Pancreas (tissue), 10 donors: ENCODE results near the gene MAGI1. TPM values are rescaled to one million over a fixed set of nuclear protein-coding genes. Genes with fewer than 3 reads are reported as not detected.

Experiments
- ATAC-seq, 4 donors: fragments of 200-7000 bp; cut with Tn5 transposase; one replicate each; pipeline versions ENCODE4 v1.8.0 to v1.9.1; 2020; ENCODE audit warnings: mild to moderate bottlenecking in 4 of 4, moderate library complexity in 4 of 4
- DNase-seq, 6 donors: peaks; one replicate each; pipeline ENCODE4 v3.0.0-alpha.2; 2020
- FAIRE-seq: peaks from 2 replicates; lab custom pipeline; 2012; peaks lifted over from hg19 to GRCh38; lab: Jason Lieb, UNC
- H3K27ac ChIP-seq, 4 donors: fragments of 200-600 bp; sonication (generic); 1 replicate in 3 of 4; 2 replicates in 1 of 4; pipeline versions ENCODE4 v1.5.0 to v1.8.0; 2020
- H3K27me3 ChIP-seq, 4 donors: fragments of 200-600 bp; one replicate each; pipeline ENCODE4 v1.8.0; 2021
- H3K36me3 ChIP-seq, 3 donors: fragments of 200-600 bp; sonication (generic) in 1 of 3; one replicate each; pipeline versions ENCODE4 v1.5.0 to v1.8.0; 2020 to 2021
- H3K4me1 ChIP-seq, 3 donors: fragments of 200-600 bp; one replicate each; pipeline ENCODE4 v1.8.0; 2021
- H3K4me3 ChIP-seq, 4 donors: fragments of 200-600 bp; sonication (generic) in 2 of 4; one replicate each; pipeline versions ENCODE4 v1.5.0 to v1.8.0; 2020 to 2021
- H3K9me3 ChIP-seq, 4 donors: fragments of 200-600 bp; one replicate each; pipeline ENCODE4 v1.8.0; 2021
- WGBS, 2 donors: extraction: QIAGEN DNeasy Blood & Tissue Kit; methylation state at CpG; one replicate each; pipeline ENCODE4 v1.1.7; 2013; 5-methylcytosine and 5-hydroxymethylcytosine counted together
- intact Hi-C, 3 donors: fragments of 100-400 bp; cut with DNase I; formaldehyde crosslinking; loops; one replicate each; pipeline versions ENCODE4 v1.11.1 to v1.14.2; 2022
- polyA plus RNA-seq, 2 donors: library from polyadenylated mRNA; stranded (reverse); fragments of 200-250 nt; gene quantifications; one replicate each; pipeline ENCODE4 v1.2.3, GENCODE V29; 2013
- total RNA-seq, 6 donors: library from RNA; stranded (reverse); fragmentation: NEBNext Ultra II Directional in 4 of 6; extraction: Animal tissue kit (Norgen Biotek cat#: 25700) in 4 of 6; gene quantifications; one replicate each; pipeline versions ENCODE4 v1.2.1 to v1.2.4, GENCODE V29; 2021 to 2023
- TF ChIP-seq, protein P1 (sequence below), 4 donors: fragments of 200-600 bp; sonication (generic) in 3 of 4; IDR thresholded peaks; one replicate each; pipeline versions ENCODE4 v1.5.0 to v1.8.0; 2021; ENCODE audit warnings: antibody characterized with exemption in 4 of 4
- donor health status: healthy with polysubstance abuse.
- donor health status: DM: no; HTN: no; CAD: no; lungs with moderate emphysema.
- donor health status: DM: no; HTN: no; CAD: no.
- donor health status: control.
- donor health status: control.
- donor health status: Bipolar disorder and iron deficiency.
- donor health status: DM: yes; HTN: yes; CAD: no.
- donor health status: DM: no; HTN: no; CAD: no.
- donor health status: DM: no; HTN: no; CAD: no.
- donor health status: DM: yes; HTN: yes; CAD: no.

The MAGI1 gene
- total and polyA plus RNA-seq, 8 donors, result 19.7 to 45.1 (median 28.0) TPM

DNA sequence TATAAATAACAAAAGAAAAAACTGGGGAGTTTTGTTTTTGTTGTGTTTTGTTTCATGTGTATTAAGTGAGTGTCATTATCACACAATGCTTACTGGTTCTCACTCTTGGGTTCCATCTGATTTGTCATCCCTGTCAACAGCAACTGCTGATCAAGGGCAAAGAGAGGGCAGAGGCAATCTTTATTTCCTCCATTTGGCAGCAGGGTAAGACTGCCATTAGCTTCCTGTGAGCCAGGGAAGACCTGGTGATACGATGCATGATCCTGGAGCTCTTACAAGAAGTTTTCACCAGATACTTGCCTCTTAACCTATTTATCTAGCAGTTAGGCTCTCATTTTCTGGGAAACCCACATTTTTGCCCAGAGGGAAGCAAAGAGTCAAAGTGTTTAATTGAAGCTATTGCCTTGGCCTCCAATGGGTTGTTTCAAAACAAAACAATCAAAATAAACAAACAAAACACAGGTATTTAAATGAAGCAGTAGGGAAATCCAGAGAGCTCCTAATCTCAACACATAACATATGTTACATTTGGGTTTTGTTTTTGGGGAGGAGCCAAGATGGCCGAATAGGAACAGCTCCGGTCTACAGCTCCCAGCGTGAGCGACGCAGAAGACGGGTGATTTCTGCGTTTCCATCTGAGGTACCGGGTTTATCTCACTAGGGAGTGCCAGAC, 529.8 kb downstream of the MAGI1 start:
- FAIRE-seq, result no peak
- Histone ChIP-seq H3K36me3 (no peaks in the 10 kb centered on the region), H3K4me3 (no peak overlapping the region), H3K9me3 (no peaks in the 10 kb centered on the region), H3K4me1 (no peaks in the 10 kb centered on the region), H3K27me3 (no peaks in the 10 kb centered on the region), H3K27ac (no peak overlapping the region)
- DNase-seq, result no peak
- intact Hi-C loops, result no loop called here
- ATAC-seq, result no peak
- 84 to 91% methylated on average over 9 of the region's 9 CpGs for WGBS, 2 donors
- TF ChIP-seq, protein P1, sequence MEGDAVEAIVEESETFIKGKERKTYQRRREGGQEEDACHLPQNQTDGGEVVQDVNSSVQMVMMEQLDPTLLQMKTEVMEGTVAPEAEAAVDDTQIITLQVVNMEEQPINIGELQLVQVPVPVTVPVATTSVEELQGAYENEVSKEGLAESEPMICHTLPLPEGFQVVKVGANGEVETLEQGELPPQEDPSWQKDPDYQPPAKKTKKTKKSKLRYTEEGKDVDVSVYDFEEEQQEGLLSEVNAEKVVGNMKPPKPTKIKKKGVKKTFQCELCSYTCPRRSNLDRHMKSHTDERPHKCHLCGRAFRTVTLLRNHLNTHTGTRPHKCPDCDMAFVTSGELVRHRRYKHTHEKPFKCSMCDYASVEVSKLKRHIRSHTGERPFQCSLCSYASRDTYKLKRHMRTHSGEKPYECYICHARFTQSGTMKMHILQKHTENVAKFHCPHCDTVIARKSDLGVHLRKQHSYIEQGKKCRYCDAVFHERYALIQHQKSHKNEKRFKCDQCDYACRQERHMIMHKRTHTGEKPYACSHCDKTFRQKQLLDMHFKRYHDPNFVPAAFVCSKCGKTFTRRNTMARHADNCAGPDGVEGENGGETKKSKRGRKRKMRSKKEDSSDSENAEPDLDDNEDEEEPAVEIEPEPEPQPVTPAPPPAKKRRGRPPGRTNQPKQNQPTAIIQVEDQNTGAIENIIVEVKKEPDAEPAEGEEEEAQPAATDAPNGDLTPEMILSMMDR (IDR thresholded peaks at IDR 0.05), result no peak

DNA sequence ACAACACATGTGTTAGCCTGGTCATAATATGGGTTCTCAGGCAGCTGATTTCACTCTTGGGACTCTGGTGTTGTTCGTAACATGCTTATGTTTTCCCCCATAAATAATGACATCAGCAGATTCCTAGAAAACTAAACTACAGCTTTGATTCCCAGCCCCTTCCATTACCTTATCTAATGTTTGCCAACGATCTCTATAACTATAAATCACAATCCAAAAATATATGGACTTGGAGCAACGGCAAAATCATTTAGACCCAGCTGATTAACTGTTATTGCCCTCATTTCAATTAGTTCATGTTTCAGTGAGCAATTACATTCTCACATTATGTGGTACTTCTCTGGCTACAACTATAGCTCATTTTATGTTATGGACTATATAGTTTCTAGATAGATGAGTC, 531.3 kb downstream of the MAGI1 start:
- DNase-seq (no peak), FAIRE-seq (no peak), ATAC-seq (no peak)
- H3K4me3 ChIP-seq, result no peak overlapping the region
- H3K27ac ChIP-seq, result no peak overlapping the region
- H3K4me1 ChIP-seq, result no peaks in the 10 kb centered on the region
- TF ChIP-seq, protein P1 (IDR thresholded peaks at IDR 0.05), result no peak
- no peaks in the 10 kb centered on the region for H3K9me3 ChIP-seq
- intact Hi-C loops, result no loop called here
- WGBS, 2 donors, result 63 to 66% methylated on average over 3 of the region's 3 CpGs
- no peaks in the 10 kb centered on the region for H3K27me3 ChIP-seq
- H3K36me3 ChIP-seq, result no peaks in the 10 kb centered on the region

DNA sequence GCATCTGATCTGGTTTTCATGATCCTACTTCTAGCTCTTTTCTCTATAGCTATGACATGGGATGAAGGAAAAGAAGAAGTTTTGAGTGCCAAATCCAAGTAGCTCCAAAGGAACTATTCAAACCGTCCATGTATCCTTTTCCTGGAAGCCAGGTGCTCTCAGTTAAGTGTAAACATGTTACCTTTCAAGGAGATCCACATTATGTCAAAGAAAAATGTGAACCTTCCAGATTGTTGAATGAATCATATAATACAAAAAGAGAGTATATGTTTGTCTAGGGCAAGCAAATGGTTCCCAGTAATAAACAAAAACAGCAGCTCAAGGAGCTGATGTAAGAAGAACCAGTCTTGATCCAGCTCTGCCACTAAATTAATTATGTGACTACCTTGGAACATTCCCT, 534.9 kb downstream of the MAGI1 start:
- Histone ChIP-seq H3K9me3 (no peaks in the 10 kb centered on the region), H3K36me3 (no peaks in the 10 kb centered on the region), H3K4me3 (no peak overlapping the region), H3K27ac (no peak overlapping the region), H3K27me3 (no peaks in the 10 kb centered on the region), H3K4me1 (no peaks in the 10 kb centered on the region)
- TF ChIP-seq, protein P1 (IDR thresholded peaks at IDR 0.05), result no peak
- FAIRE-seq (no peak), DNase-seq (no peak), ATAC-seq (no peak)
- 45 to 66% methylated on average over 1 of the region's 1 CpG for WGBS, 2 donors
- intact Hi-C loops, result no loop called here

DNA sequence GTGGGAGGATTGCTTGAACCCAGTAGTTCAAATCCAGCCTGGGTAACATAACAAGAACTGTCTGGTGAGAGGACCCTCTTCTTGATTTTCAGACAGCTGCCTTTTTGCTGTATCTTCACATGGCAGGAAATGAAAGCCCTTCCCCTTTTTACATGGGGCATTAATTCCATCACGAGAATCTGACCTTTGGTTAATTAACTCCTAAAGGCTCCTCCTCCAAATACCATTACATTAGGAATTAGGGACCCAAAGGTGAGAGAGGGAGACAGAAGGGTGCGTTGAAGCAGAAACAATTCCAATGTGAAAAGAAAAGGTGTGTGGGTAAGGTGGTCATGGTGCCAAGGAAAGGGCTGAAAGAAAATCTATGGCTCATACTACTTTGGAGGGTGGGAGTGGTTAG, 536.2 kb downstream of the MAGI1 start:
- TF ChIP-seq, protein P1 (IDR thresholded peaks at IDR 0.05), result no peak
- no peaks in the 10 kb centered on the region for H3K4me1 ChIP-seq
- H3K9me3 ChIP-seq, result no peaks in the 10 kb centered on the region
- no peaks in the 10 kb centered on the region for H3K36me3 ChIP-seq
- ATAC-seq, result no peak
- no peak overlapping the region for H3K4me3 ChIP-seq
- WGBS, 2 donors, result 89 to 90% methylated on average over 2 of the region's 2 CpGs
- no peak overlapping the region for H3K27ac ChIP-seq
- no peaks in the 10 kb centered on the region for H3K27me3 ChIP-seq
- DNase-seq, result no peak
- intact Hi-C loops, result no loop called here
- FAIRE-seq, result no peak
